SK-N-SH treated with all-trans-retinoic acid at 6 μM for 48 hours (cell line): ENCODE results near the gene PMP22.

ENCODE experiments used
- ATAC-seq: fragments of 200-7000 bp; cut with Tn5 transposase; 3 replicates; pipeline ENCODE4 v1.9.1; 2020; ENCODE audit warnings: mild to moderate bottlenecking, moderate library complexity
- ARNTL ChIP-seq: fragments of 450-650 bp; formaldehyde crosslinking; IDR thresholded peaks from 2 replicates; pipeline ENCODE4 v1.5.0; 2020; ENCODE audit warnings: low read depth, mild to moderate bottlenecking, moderate library complexity, borderline replicate concordance
- BACH2 ChIP-seq: fragments of 250-450 bp; sonication (Bioruptor Pico); IDR thresholded peaks from 2 replicates; pipeline ENCODE4 v1.9.0; 2021; ENCODE audit warnings: mild to moderate bottlenecking, borderline replicate concordance
- CREB5 ChIP-seq: fragments of 250-450 bp; sonication (Bioruptor Pico); IDR thresholded peaks from 2 replicates; pipeline ENCODE4 v1.5.1; 2020; ENCODE audit warnings: low read depth, mild to moderate bottlenecking, moderate library complexity
- CSDC2 ChIP-seq: fragments of 250-450 bp; sonication (Bioruptor Pico); IDR thresholded peaks from 2 replicates; pipeline ENCODE4 v1.5.0; 2020; ENCODE audit warnings: mild to moderate bottlenecking, moderate library complexity
- CSRNP3 ChIP-seq: fragments of 250-450 bp; sonication (Bioruptor Pico); IDR thresholded peaks from 2 replicates; pipeline ENCODE4 v1.5.1; 2021; ENCODE audit warnings: mild to moderate bottlenecking, moderate library complexity
- ESRRG ChIP-seq: fragments of 250-450 bp; sonication (Bioruptor Pico); IDR thresholded peaks from 2 replicates; pipeline ENCODE4 v1.6.1; 2021; ENCODE audit warnings: mild to moderate bottlenecking
- GLIS3 ChIP-seq: fragments of 250-450 bp; sonication (Bioruptor Pico); IDR thresholded peaks from 2 replicates; pipeline ENCODE4 v1.5.0; 2020; ENCODE audit warnings: mild to moderate bottlenecking, moderate library complexity
- ISL1 ChIP-seq: fragments of 250-450 bp; sonication (Bioruptor Pico); IDR thresholded peaks from 2 replicates; pipeline ENCODE4 v2.1.2; 2022; ENCODE audit warnings: mild to moderate bottlenecking, moderate library complexity
- OSR1 ChIP-seq: fragments of 250-450 bp; sonication (Bioruptor Pico); IDR thresholded peaks from 2 replicates; pipeline ENCODE4 v1.8.0; 2022; ENCODE audit warnings: moderate library complexity, mild to moderate bottlenecking, inconsistent platforms
- PATZ1 ChIP-seq: fragments of 250-450 bp; sonication (Bioruptor Pico); IDR thresholded peaks from 2 replicates; pipeline ENCODE4 v1.8.0; 2020; ENCODE audit warnings: mild to moderate bottlenecking, moderate library complexity, borderline replicate concordance
- POU6F1 ChIP-seq: fragments of 250-450 bp; sonication (Bioruptor Pico); IDR thresholded peaks from 2 replicates; pipeline ENCODE4 v1.8.0; 2021; ENCODE audit warnings: low read depth, mild to moderate bottlenecking, moderate library complexity, borderline replicate concordance
- PPARA ChIP-seq: fragments of 250-450 bp; sonication (Bioruptor Pico); IDR thresholded peaks from 2 replicates; pipeline ENCODE4 v1.5.0; 2020; ENCODE audit warnings: mild to moderate bottlenecking, borderline replicate concordance
- RARB ChIP-seq: fragments of 250-450 bp; sonication (Bioruptor Pico); IDR thresholded peaks from 2 replicates; pipeline ENCODE4 v1.8.0; 2021; ENCODE audit warnings: mild to moderate bottlenecking, moderate library complexity
- SNAI2 ChIP-seq: fragments of 250-450 bp; sonication (Bioruptor Pico); IDR thresholded peaks from 2 replicates; pipeline ENCODE4 v1.5.0; 2020; ENCODE audit warnings: mild to moderate bottlenecking, moderate library complexity
- TCF4 ChIP-seq: fragments of 250-450 bp; sonication (Bioruptor Pico); IDR thresholded peaks from 2 replicates; pipeline ENCODE4 v1.8.0; 2021; ENCODE audit warnings: mild to moderate bottlenecking, moderate library complexity, borderline replicate concordance
- TOX ChIP-seq: fragments of 250-450 bp; sonication (Bioruptor Pico); IDR thresholded peaks from 2 replicates; pipeline ENCODE4 v1.8.0; 2021; ENCODE audit warnings: mild to moderate bottlenecking, moderate library complexity, borderline replicate concordance
- ZC3H10 ChIP-seq: fragments of 250-450 bp; sonication (Bioruptor Pico); IDR thresholded peaks from 2 replicates; pipeline ENCODE4 v1.5.1; 2021; ENCODE audit warnings: mild to moderate bottlenecking, moderate library complexity
- ZFP3 ChIP-seq: fragments of 250-450 bp; sonication (Bioruptor Pico); IDR thresholded peaks from 2 replicates; pipeline ENCODE4 v1.5.0; 2020; ENCODE audit warnings: mild to moderate bottlenecking, moderate library complexity
- ZFP30 ChIP-seq: fragments of 450-650 bp; formaldehyde crosslinking; IDR thresholded peaks from 2 replicates; pipeline ENCODE4 v1.5.0; 2022; ENCODE audit warnings: mild to moderate bottlenecking, moderate library complexity
- ZNF565 ChIP-seq: fragments of 450-650 bp; formaldehyde crosslinking; conservative IDR thresholded peaks from 2 replicates; pipeline ENCODE4 v1.5.0; 2020; ENCODE audit warnings: low read depth, mild to moderate bottlenecking, moderate library complexity
- ZNF70 ChIP-seq: fragments of 450-650 bp; formaldehyde crosslinking; IDR thresholded peaks from 2 replicates; pipeline ENCODE4 v1.5.0; 2020; ENCODE audit warnings: mild to moderate bottlenecking, moderate library complexity
- ZNF8 ChIP-seq: fragments of 450-650 bp; formaldehyde crosslinking; IDR thresholded peaks from 2 replicates; pipeline ENCODE4 v1.5.0; 2020; ENCODE audit warnings: mild to moderate bottlenecking, moderate library complexity

The PMP22 gene

GRCh38 chr17:15290605-15291004 lies 25.5 kb upstream of the PMP22 start:
- TF ChIP-seq ARNTL (CRISPR knock-in tag): no peak
- TF ChIP-seq ESRRG (CRISPR knock-in tag): no peak
- no peak for TF ChIP-seq ZFP3 (CRISPR knock-in tag)
- no peak for TF ChIP-seq ZFP30
- TF ChIP-seq ZC3H10 (CRISPR knock-in tag): no peak
- TF ChIP-seq GLIS3 (CRISPR knock-in tag): no peak
- TF ChIP-seq ZNF565 (CRISPR knock-in tag): no peak
- no peak for TF ChIP-seq ISL1 (CRISPR knock-in tag)
- no peak for TF ChIP-seq PATZ1 (CRISPR knock-in tag)
- no peak for TF ChIP-seq TOX (CRISPR knock-in tag)
- TF ChIP-seq CREB5: no peak
- no peak for TF ChIP-seq TCF4 (CRISPR knock-in tag)
- TF ChIP-seq ZNF8 (CRISPR knock-in tag): no peak
- TF ChIP-seq PPARA: no peak
- TF ChIP-seq CSDC2 (CRISPR knock-in tag): no peak
- TF ChIP-seq ZNF70: no peak
- TF ChIP-seq CSRNP3 (CRISPR knock-in tag): no peak
- TF ChIP-seq POU6F1 (CRISPR knock-in tag): no peak
- no peak for TF ChIP-seq RARB (CRISPR knock-in tag)
- no peak for TF ChIP-seq BACH2 (CRISPR knock-in tag)
- ATAC-seq: no peak

GRCh38 chr17:15289285-15290183 lies 24.4 kb upstream of the PMP22 start:
- no peak for ATAC-seq
- TF ChIP-seq ZFP3 (CRISPR knock-in tag): no peak
- TF ChIP-seq ISL1 (CRISPR knock-in tag): no peak
- no peak for TF ChIP-seq TOX (CRISPR knock-in tag)
- TF ChIP-seq ZC3H10 (CRISPR knock-in tag): no peak
- TF ChIP-seq ARNTL (CRISPR knock-in tag): no peak
- no peak for TF ChIP-seq RARB (CRISPR knock-in tag)
- TF ChIP-seq BACH2 (CRISPR knock-in tag): no peak
- no peak for TF ChIP-seq CREB5
- no peak for TF ChIP-seq PPARA
- no peak for TF ChIP-seq ZNF8 (CRISPR knock-in tag)

GRCh38 chr17:15288859-15289258 lies 23.7 kb upstream of the PMP22 start:
- ATAC-seq: no peak
- TF ChIP-seq ZNF70 (peak; percentile 96), TOX (CRISPR knock-in tag) (no peak), SNAI2 (CRISPR knock-in tag) (no peak), OSR1 (CRISPR knock-in tag) (no peak)
